HG03066 (cell line): ENCODE measurements around the gene FGG.

Experiments used
- ATAC-seq: cut with Tn5 transposase; IDR thresholded peaks from one replicate; pipeline ENCODE4 v1.9.1; 2021; ENCODE audit warnings: low read depth; ENCODE audit not compliant: unreplicated experiment

FGG gene

DNA sequence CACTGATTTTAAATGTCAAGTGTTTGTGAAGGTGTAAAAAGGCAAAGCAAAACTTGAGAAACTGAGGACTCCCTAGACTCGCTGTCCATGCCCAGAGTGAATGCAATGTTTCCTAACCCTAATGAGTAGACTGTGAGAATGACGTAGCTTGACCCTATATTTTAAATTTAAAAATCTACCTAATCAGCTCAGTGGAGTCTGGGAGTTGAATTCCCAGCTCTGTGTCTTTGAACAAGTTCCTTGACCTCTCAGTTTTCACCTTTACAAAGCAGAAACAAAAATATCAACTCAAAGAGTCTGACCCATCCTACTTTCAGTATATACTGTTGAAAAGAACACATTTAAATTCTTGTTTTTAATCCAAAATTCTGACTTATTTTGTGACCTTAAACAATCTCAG lies 24.3 kb downstream of the FGG start:
- no peak for ATAC-seq

DNA sequence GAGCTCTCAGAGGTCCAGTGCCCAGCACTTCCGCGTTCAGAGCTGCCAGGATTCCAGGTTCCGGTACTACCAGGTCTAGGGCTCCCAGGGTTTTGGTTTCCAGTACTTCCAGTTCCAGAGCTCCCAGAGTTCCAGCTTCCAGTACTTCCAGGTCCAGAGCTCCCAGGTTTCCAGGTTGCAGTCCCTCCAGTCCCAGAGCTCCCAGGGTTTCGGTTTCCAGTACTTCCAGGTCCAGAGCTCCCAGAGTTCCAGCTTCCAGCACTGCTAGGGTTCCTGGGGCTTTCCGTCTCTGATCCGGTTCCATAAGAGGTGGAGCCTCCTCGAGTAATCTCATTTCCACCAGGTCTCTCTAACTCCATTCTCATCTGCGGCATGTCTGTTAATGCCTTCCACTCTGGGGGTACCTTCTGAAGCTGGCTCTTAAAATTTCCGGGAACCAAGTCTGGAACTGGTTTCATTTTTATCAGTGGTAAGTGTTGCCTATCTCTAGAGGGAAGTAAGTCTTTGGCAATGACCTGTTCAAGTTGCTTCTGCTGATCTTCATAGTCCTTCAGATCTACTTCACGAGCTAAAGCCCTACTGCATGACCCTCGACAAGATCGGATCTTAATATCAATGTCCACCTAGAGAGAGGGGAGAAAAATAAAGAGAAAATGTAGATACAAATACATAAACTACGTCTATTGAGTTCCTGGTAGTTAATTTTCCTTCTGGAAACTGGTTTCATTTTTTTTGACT lies 26.0 kb downstream of the FGG start:
- no peak for ATAC-seq

DNA sequence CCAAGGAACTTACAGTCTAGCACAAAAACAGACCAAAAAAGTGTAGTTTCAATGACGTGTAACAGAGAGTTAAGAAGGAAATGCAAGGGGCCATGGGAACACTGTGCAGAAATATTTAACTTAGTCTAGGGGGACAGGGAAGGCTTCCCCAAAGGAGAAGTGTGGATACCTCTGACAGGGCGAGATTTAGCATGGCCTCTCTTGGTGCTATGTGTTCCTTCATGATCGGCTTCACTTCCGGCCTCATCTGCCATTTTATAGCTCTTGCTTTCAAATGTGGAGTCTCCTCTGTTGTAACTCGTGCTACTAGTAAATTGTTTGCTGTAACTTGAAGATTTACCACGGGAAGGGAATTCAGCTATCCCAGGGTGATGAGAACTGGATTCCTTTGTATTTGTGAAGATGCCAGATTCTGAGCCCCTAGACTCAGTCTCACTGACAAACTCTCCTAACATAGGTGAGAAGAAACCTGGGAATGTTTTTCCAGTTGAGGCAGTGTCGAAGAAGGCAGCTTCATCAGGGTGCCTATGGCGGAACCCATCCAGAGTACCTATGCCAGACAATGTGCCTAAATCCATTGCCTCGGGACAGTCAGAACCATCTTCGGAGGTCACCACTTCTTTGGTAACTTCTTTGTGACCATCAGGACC lies 27.0 kb downstream of the FGG start:
- ATAC-seq: no peak

DNA sequence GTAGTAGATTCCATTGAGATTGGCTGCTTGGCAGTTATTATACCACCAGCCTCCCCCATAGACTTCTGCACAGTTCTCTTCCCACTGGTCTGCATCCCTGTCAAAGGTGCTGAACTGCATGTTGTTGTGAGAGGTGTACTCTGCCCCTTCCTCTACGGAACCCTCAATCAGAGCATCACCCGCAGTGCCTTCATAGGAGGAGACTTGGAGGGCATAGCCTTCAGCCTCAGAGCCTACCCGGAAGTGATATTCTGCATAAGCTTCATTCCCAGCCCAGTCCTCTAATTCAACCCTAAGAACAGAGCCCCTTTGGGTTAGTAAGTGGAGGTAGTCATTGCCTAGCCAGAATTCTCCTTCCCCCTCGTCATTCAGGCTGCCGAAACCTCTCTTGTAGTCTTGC lies 28.2 kb downstream of the FGG start:
- ATAC-seq: no peak

DNA sequence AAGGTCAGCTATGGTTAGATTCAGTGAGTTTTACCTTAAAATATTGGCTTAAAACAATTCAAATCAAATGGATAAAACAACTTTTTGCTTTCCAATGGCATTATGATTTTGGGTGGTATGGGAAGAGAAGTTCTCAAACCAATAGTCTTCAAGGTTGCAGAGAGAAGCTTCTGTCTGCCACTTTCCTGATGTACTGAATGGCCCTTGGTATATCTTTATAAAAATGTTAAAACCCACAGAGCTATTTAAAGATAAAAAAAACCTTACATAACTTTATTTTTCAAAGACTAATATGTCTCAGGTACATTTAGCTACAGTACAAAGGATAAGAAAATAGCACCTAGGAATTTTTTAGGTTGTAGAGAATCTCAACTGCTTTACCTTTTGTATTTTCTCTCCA lies 28.8 kb downstream of the FGG start:
- ATAC-seq: no peak

DNA sequence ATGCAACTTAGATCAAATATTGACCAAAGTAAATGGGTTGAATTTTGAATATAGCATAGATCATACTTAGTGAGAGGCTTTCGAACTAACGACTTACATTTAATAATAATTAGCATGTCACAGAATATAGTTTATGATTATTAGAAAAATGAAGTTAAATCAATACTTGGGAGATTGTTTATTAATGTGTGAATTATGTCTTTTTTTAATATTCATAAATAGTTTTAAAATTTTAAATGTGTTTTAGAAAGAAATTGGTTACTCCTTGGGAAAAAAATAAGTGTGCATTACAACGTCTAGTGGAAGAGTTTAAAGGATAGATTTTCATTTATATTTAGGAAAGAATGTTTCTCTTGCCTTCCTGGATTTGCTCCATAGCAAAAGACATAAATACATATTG lies 29.2 kb downstream of the FGG start:
- ATAC-seq: no peak

DNA sequence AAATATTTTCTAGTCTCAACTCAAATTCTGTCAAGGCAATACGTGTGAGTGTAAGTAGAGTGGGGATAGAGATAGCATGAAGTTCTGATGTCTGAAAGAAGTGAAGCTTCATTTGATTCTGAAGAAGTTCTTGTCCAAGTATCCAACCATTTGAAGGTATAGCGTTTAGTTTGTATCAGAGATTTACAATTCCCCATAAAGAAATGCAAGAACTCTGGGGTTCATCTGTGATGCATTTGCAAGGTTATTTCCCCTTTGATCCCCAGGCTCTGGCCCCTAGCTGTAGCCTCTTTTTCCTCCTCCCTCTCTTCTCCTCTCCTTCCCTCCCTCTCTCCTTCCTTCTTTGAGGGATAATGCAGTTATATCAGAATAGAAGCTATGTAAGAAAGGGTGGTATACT lies 29.7 kb downstream of the FGG start:
- no peak for ATAC-seq

DNA sequence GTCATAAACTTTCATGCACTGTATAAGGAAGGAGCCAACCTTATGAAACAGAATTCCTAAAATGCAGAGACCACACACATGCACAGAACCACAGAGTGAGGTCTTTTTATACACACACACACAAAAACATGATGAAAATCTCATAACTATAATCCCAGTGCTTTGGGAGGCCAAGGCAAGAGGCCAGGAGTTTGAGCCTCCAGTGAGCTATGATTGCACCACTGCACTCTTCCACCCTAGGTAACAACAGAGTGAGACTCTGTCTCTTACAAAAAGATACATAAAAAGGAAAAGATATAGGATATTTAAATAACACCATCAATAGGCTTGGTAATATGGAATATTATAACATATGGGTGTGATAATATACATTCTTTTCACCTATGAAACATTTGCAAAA lies 32.5 kb downstream of the FGG start:
- ATAC-seq: no peak

DNA sequence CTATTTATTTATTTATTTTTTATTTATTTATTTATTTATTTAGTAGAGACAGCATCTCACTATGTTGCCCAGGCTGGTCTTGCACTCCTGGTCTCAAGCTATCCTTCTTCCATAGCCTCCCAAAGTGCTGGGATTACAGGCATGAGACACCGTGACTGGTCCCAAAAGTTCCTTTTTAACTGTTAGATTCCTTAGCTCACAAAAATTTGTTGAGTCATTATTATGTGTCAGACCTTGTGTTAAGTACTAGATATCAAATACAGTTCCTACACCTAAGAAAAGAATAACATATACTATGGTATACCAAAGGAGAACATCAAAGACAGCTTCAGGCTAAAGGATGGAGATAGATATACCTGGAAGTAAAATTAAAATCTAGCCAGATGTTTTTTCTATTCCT lies 33.5 kb downstream of the FGG start:
- ATAC-seq: no peak

DNA sequence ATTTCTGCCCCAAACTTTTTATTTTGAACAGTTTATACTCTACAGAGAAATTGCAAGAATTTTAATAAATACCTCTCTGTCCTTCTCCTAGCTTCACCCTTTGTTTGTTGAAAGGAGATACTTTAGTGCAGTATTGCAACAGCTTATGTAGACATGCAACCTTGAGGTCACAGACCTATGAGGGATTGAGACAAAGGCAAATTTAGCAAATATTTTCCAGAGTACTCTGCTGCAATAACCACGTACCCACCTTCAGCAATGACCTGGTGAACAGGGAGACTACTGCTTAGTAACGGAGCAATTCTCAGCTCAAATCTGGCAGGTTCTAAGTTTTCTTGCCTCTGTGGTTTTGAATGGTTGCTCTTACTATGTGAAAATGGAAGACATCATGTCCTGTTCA lies 35.1 kb downstream of the FGG start:
- ATAC-seq: no peak

DNA sequence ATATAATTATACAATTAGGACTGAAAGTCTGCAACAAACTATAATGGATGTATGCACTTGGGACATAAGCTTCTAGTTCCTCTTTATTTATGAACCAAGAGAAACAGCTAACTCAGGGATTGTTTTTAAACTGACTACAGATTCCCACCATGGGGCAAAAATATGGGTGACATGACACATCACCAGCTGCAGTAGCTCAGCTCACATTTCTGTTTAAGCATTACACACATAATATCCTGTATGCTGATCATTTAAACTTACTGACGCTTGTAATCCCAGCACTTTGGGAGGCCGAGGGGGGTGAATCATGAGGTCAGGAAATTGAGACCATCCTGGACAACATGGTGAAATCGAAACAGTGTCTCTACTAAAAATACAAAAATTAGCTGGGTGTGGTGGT lies 38.1 kb downstream of the FGG start:
- ATAC-seq: no peak

DNA sequence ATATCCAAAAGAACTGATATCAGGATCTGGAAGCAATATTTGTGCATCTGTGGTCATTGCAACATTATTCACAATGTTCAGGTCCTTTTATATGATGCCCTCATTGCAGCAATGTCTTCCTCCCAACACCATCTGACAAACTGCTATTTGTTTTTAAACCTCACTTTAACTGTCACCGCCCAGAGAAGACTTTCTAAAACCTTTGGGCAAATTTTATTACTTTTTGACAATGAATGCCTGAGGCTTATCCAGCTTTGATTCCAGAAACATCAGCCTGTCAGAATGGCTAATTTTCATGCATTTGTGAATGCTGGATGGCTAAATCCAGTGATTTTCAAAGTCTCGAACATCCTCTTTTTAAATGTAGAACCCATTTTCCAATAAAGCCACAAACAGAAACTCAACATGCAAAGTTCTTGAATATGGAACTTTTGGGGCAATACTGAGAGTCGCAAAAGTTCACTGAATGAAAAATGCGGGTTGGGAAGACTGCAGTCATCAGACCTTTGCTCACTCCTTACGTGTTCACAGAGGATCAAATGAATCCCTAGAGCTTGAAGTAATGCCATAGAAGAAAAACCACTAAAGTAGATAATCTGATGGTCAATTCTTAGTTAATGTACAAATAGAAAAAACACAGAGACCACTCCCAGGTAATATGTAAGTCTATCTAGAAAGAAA lies 39.1 kb downstream of the FGG start:
- ATAC-seq: no peak

DNA sequence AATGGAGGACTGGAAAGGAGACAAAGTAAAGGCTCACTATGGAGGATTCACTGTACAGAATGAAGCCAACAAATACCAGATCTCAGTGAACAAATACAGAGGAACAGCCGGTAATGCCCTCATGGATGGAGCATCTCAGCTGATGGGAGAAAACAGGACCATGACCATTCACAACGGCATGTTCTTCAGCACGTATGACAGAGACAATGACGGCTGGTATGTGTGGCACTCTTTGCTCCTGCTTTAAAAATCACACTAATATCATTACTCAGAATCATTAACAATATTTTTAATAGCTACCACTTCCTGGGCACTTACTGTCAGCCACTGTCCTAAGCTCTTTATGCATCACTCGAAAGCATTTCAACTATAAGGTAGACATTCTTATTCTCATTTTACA lies 42.9 kb downstream of the FGG start:
- no peak for ATAC-seq

DNA sequence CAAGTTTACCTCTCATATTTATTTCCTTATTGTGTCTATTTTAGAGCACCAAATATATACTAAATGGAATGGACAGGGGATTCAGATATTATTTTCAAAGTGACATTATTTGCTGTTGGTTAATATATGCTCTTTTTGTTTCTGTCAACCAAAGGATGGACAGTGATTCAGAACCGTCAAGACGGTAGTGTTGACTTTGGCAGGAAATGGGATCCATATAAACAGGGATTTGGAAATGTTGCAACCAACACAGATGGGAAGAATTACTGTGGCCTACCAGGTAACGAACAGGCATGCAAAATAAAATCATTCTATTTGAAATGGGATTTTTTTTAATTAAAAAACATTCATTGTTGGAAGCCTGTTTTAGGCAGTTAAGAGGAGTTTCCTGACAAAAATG lies 43.4 kb downstream of the FGG start:
- ATAC-seq: no peak

DNA sequence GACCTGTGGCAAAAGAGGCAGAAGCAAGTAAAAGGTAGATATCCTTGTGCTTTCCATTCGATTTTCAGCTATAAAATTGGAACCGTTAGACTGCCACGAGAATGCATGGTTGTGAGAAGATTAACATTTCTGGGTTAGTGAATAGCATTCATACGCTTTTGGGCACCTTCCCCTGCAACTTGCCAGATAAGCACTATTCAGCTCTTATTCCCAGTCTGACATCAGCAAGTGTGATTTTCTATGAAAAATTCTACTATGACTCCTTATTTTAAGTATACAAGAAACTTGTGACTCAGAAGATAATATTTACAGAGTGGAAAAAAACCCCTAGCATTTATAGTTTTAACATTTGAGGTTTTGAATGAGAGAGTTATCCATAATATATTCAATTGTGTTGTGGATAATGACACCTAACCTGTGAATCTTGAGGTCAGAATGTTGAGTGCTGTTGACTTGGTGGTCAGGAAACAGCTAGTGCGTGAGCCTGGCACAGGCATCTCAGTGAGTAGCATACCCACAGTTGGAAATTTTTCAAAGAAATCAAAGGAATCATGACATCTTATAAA lies 45.7 kb downstream of the FGG start:
- no peak for ATAC-seq

DNA sequence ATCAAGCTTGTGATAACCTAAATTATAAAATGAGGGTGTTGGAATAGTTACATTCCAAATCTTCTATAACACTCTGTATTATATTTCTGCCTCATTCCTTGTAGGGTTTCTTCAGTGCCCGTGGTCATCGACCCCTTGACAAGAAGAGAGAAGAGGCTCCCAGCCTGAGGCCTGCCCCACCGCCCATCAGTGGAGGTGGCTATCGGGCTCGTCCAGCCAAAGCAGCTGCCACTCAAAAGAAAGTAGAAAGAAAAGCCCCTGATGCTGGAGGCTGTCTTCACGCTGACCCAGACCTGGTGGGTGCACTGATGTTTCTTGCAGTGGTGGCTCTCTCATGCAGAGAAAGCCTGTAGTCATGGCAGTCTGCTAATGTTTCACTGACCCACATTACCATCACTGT lies 46.8 kb downstream of the FGG start:
- ATAC-seq: no peak

DNA sequence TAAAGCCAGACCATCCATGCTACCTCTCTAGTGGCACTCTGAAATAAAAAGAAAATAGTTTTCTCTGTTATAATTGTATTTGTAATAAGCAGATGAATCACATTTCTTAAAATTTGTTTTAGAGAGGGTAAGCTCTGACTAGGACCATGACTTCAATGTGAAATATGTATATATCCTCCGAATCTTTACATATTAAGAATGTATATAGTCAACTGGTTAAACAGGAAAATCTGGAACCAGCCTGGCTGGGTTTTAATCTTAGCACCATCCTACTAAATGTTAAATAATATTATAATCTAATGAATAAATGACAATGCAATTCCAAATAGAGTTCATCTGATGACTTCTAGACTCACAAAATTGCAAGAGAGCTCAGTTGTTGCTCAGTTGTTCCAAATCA lies 48.1 kb downstream of the FGG start:
- no peak for ATAC-seq

DNA sequence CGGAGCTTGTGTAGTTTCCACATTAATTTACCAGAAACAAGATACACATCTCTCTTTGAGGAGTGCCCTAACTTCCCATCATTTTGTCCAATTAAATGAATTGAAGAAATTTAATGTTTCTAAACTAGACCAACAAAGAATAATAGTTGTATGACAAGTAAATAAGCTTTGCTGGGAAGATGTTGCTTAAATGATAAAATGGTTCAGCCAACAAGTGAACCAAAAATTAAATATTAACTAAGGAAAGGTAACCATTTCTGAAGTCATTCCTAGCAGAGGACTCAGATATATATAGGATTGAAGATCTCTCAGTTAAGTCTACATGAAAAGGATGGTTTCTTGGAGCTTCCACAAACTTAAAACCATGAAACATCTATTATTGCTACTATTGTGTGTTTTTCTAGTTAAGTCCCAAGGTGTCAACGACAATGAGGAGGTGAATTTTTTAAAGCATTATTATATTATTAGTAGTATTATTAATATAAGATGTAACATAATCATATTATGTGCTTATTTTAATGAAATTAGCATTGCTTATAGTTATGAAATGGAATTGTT lies 49.7 kb downstream of the FGG start, which contains the start of gene FGB:
TSS of gene FGB (plus strand) at position 315 of the 558 bp plus-strand sequence. CDS start at position 323, 8 bp downstream.
- no peak for ATAC-seq

DNA sequence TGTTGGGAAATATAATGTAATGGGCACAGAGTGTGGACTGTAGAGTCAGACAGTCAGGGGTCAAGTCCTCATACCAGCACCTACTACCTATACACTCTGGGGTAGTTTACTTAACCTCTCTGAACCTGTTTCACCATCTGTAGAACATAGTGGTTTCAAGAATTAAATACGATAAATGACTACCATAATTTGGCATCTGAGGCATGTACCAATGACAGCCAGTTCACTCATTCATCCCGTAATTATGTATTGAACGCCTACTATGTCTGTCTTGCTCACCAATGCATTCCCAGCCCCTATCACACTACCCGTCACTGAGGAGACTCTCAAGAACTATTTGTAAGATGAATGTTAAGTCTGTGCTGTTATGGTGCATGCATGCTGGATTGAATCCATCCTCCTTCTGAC lies 51.6 kb downstream of the FGG start:
- ATAC-seq: no peak

DNA sequence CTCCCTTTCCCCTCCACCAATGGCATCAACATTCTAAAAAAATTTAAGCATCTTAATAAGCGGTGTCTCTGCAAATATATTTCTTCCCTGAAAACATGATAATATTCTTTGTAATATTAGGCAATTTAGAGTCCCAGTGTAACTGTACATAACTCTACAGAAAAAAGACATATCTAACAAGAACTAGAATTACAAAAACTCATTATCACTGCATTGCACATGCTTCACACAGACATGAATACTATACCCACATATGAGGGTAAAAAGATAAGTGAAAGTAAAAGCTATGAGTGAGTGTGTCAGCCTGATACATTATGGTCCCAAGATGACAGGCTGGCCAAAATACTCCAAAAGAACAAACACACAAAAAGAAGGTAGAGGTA lies 52.0 kb downstream of the FGG start:
- no peak for ATAC-seq
